Esophagus (tissue), 2 donors: Measurements from ENCODE around the gene C11orf21. TPM values are rescaled to one million over a fixed set of nuclear protein-coding genes. Genes with fewer than 3 reads are reported as not detected.
A peak's percentile ranks its signal among the peaks of the same experiment; 100 is the strongest.

Experiments
- H3K27ac ChIP-seq, 2 donors: one replicate each; pipeline ENCODE4 v1.5.1; 2013; ENCODE audit warnings: low read depth in 2 of 2, mild to moderate bottlenecking in 2 of 2, inconsistent platforms in 1 of 2, low read length in 1 of 2, moderate library complexity in 1 of 2
- H3K27me3 ChIP-seq, 2 donors: one replicate each; pipeline ENCODE4 v1.6.1; 2013; ENCODE audit warnings: low read length in 2 of 2, control low read depth in 1 of 2, mild to moderate bottlenecking in 1 of 2; ENCODE audit not compliant: insufficient read depth in 2 of 2, control insufficient read depth in 1 of 2
- H3K36me3 ChIP-seq, 2 donors: one replicate each; pipeline ENCODE4 v1.6.1; 2013; ENCODE audit warnings: low read length in 1 of 2; ENCODE audit not compliant: control insufficient read depth in 2 of 2, insufficient read depth in 2 of 2
- H3K4me1 ChIP-seq, 2 donors: one replicate each; pipeline ENCODE4 v1.6.1; 2013; ENCODE audit warnings: low read length in 1 of 2; ENCODE audit not compliant: control insufficient read depth in 2 of 2, insufficient read depth in 2 of 2
- H3K4me3 ChIP-seq, 2 donors: one replicate each; pipeline ENCODE4 v1.5.1; 2013; ENCODE audit warnings: low read length in 2 of 2, mild to moderate bottlenecking in 2 of 2, low read depth in 1 of 2, moderate library complexity in 1 of 2
- H3K9me3 ChIP-seq, 2 donors: one replicate each; pipeline ENCODE4 v1.6.1; 2013; ENCODE audit warnings: mild to moderate bottlenecking in 2 of 2, low read depth in 1 of 2, low read length in 1 of 2, moderate library complexity in 1 of 2; ENCODE audit not compliant: control insufficient read depth in 2 of 2, insufficient read depth in 1 of 2
- WGBS, 2 donors: extraction: QIAGEN DNeasy Blood & Tissue Kit; methylation state at CpG; one replicate each; pipeline ENCODE4 v1.1.7; 2013; 5-methylcytosine and 5-hydroxymethylcytosine counted together
- polyA plus RNA-seq, 2 donors: library from polyadenylated mRNA; stranded (reverse); fragments of 200-250 nt; gene quantifications; one replicate each; pipeline ENCODE4 v1.2.3, GENCODE V29; 2013
- donor health status: healthy with polysubstance abuse.
- donor health status: Bipolar disorder and iron deficiency.

Gene C11orf21
- polyA plus RNA-seq, 2 donors = 0.42 to 0.45 TPM

DNA sequence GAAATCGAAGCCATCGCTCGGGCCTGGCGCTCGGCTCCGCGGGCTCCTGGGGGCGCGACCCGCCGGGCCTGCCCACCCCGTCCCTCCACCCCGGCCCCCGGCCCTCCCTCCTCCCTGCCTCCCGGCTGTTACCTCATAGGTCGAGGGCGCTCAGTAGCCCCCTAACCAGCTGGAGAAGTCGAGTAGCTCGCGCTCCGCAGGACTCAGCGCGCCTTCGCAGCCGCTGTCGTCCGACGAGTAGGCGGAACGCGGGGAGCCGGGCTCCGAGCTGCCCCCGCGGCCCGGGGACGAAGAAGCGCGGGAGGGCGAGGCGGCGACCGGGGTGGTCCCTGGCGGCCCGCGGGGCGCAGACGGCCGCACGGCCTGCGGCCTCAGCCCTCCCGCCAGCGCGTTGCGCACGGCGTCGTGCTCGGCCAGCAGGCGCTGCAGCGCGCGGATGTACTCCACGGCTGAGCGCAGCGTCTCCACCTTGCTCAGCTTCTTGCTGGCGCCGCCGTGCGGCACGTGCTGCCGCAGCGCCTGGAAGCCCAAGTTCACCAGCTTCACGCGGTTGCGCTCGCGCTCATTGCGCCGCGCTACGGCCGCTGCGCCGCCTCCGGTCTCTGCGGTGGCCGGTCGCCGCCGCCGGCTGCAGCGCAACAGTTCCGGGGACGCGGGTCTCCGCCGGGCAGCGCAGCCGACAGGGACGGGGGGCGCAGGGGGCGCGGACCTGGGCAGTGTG, 32.0 kb downstream of the C11orf21 start:
- Histone ChIP-seq H3K9me3 (no peaks in the 10 kb centered on the region), H3K4me3 (peak overlapping the region; percentile 51 to 55), H3K4me1 (peaks cover 6 to 14% of the 10 kb centered on the region in 2 donors), H3K36me3 (no peaks in the 10 kb centered on the region), H3K27me3 (peaks cover 0 to 15% of the 10 kb centered on the region in 2 donors), H3K27ac (peak overlapping the region; percentile 5 to 41)
- WGBS, 2 donors = 1 to 2% methylated on average over 93 to 104 of the region's 104 CpGs

DNA sequence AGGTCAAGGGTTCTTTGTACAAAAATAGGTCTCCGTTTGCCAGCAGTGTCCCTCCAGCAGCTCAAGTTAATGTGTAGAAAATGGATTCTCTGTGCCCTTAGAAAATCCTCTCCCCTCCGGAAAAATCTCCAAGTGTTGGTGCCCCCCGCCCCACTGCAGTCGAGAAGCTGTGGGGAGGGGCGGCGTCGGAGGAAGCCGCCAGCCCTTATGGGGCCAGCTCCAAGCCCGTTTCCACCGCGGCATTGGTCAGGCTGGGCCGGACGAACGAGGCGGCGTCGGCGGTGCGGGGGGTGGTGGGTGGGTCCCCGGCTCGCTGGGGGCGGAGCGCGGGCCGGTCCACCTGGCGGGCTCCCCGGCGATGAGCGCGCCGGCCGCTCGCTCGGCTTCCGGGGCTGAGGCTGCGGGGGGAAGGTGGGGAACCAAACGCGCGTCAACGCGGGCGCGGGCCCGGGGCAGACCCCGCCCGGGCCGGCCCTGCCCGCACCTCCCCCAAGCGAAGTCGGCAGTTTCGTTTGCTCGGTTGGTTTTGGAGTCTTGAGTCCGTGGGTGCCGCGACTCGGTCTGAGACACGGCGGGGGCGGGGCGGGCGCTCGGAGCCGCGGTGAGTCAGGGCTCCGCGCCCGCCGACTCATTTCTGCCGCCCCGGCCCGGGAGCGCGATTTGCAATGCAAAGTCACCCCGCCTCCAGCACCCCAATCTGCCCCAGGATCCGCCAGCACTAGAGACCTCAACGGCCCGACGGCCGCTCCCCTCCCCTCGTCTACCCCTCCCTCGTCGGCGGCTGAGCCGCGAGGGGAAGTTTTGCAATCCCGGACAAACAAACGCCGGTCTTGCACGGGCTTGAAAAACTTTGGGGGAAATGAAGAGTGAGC, 32.8 kb downstream of the C11orf21 start:
- peaks cover 0 to 15% of the 10 kb centered on the region in 2 donors for H3K27me3 ChIP-seq

DNA sequence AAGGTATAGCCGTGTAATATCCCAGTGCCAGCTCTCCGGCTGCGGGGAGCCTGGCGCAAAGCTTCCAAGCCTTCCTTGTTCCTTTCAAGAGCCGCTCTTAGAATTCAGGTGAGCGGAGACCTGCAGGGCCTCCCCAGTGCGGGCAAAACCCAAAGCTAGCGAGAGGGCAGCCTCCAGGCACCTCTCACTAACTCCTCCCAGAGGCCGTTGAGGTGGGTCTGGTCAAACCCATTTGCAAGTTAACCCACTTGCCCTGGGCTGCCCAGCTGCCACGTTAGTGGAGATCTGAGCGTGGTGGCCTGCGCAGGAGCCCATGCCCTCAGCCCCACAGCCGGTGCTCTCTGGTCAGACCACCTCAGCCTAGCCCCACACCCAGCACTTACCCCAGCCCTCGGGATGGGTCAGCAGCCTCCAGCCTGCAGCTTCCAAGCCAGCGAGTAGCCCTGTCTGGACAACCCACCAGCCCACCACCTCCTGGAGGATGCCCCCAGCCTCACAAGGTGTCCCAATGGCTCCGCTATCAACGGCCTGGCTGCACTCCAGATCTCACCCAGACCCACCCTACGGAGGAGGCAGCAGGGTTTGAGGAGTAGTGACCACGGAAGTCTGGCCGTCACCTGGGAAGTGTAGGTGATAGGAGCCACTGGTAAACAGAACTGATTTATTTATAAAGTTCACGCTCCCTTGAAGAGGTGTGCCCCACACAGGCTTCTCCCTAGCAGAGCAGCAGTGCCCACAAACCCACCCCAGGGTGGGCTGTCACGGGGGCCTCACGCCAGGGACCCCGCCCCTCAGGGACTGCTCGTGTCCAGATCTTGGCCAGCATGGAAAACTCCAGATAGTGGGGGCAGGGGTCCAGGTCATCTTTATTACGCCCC, 33.6 kb downstream of the C11orf21 start:
- Histone ChIP-seq H3K36me3 (no peaks in the 10 kb centered on the region), H3K9me3 (no peaks in the 10 kb centered on the region), H3K4me1 (peaks cover 6 to 14% of the 10 kb centered on the region in 2 donors), H3K4me3 (no peak overlapping the region), H3K27ac (no peak overlapping the region), H3K27me3 (peaks cover 0 to 15% of the 10 kb centered on the region in 2 donors)
- 69 to 73% methylated on average over 26 of the region's 26 CpGs for WGBS, 2 donors

More for the DNA sequence above, 32.8 kb downstream of the C11orf21 start:
- H3K4me1 ChIP-seq = peaks cover 6 to 14% of the 10 kb centered on the region in 2 donors
- H3K36me3 ChIP-seq = no peaks in the 10 kb centered on the region
- H3K9me3 ChIP-seq = no peaks in the 10 kb centered on the region
- no peak overlapping the region for H3K27ac ChIP-seq
- WGBS, 2 donors = 1 to 2% methylated on average over 57 to 89 of the region's 89 CpGs
- H3K4me3 ChIP-seq = peak overlapping the region; percentile 51 to 55

DNA sequence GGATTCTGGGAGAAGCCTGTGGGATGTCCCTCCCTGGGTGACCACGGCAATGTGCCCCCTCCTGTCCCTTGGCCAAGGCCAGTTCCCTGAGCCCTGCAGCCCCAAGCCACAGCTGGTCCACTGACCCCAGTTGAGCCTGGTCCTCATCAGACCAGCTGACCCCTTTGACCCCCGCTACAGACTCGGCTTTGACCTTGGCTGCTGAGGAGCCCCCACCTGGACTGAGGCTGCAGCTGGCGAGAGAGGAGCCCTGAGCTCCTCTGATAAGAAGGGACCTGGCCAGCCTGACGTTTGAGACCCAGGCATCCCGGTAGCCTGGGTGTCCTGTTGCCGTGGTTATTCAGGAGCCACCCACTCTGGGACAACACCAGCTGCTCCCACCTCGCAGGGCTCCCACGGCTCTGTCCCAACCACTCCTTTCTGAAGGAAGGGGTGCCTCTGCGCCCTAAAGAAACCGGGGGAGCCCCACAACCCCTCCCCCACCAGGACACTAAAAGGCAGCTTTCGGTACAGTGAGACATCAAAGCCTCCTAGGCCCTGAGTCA, 34.3 kb downstream of the C11orf21 start:
- Histone ChIP-seq H3K4me1 (peaks cover 6 to 14% of the 10 kb centered on the region in 2 donors), H3K4me3 (no peak overlapping the region), H3K27me3 (peaks cover 0 to 15% of the 10 kb centered on the region in 2 donors), H3K36me3 (no peaks in the 10 kb centered on the region), H3K27ac (no peak overlapping the region), H3K9me3 (no peaks in the 10 kb centered on the region)
- WGBS, 2 donors = 79 to 84% methylated on average over 12 of the region's 12 CpGs

DNA sequence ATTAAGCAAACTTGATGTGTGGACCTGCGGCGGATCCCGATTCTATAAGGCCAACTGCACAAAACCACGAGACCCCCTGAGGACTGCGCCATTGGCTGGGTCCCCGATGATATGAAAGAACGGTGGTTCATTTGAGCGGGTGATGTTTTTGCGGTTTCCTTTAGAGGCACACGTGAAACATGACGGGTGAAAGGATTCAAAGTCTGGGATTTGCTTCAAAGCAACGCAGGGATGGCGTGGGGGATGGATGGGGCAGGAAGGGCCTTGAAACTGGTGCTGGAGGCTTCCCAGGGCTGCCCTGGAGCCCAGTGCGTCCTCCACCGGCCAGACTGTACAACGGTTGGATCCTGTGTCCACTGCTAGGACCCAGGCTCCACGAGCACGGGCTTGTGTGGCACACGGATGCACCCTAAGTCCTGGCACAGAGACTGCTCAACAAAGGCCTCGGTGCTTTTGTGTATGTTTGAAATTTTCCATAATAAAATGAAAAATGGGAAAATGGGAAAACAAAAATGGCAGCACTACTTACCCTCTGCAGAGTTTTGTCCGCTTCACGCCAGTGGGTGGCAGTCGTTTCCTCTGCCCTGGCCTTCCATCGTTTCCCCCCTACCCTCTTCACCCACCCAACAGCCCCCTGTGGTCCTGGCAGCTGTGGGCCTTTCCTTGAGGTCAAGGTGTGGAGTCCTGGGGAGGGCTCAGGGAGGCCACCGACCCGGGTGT, 35.0 kb downstream of the C11orf21 start:
- H3K4me1 ChIP-seq = peaks cover 6 to 14% of the 10 kb centered on the region in 2 donors
- H3K9me3 ChIP-seq = no peaks in the 10 kb centered on the region
- H3K36me3 ChIP-seq = no peaks in the 10 kb centered on the region
- H3K4me3 ChIP-seq = no peak overlapping the region
- 86 to 92% methylated on average over 26 of the region's 26 CpGs for WGBS, 2 donors
- H3K27ac ChIP-seq = no peak overlapping the region
- peaks cover 0 to 15% of the 10 kb centered on the region in 2 donors for H3K27me3 ChIP-seq

DNA sequence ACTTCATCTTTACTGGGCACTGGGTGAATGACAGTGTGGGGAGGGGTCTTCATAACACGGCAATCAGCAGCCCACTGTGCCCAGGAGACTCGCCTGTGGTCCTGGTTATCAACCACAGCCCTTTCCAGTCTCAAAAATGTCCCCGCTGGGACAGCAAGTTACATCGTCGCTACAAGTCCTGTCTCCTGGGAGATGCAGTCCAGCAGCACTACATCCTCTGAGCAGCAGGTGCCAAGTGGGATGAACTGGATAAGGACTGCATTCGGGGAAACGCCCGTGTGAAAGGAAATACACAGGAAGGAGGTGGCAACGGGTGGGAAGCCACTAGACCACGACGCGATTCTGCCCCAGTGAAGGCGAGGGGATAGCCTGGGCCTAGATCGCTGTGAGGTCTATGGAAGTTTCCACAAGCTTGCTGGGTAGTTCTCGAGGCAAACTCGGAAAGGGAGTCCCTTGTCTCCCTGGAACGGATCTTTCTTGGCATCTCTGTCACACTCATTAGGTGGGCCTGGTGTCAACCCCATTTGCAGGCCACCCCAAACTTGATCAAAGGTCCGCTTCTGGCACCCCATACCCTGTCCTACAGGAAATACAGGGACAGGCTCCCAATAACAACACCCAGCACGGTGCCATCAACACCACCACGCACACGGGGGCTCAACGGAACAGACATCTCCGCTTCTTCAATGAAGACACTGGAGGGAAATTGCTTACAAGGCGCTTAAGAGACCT, 35.7 kb downstream of the C11orf21 start:
- H3K27me3 ChIP-seq = peaks cover 0 to 9% of the 10 kb centered on the region in 2 donors
- no peak overlapping the region for H3K4me3 ChIP-seq
- H3K9me3 ChIP-seq = no peaks in the 10 kb centered on the region
- peaks cover 5 to 13% of the 10 kb centered on the region in 2 donors for H3K4me1 ChIP-seq
- no peak overlapping the region for H3K27ac ChIP-seq
- WGBS, 2 donors = 63 to 69% methylated on average over 24 of the region's 24 CpGs
- no peaks in the 10 kb centered on the region for H3K36me3 ChIP-seq

DNA sequence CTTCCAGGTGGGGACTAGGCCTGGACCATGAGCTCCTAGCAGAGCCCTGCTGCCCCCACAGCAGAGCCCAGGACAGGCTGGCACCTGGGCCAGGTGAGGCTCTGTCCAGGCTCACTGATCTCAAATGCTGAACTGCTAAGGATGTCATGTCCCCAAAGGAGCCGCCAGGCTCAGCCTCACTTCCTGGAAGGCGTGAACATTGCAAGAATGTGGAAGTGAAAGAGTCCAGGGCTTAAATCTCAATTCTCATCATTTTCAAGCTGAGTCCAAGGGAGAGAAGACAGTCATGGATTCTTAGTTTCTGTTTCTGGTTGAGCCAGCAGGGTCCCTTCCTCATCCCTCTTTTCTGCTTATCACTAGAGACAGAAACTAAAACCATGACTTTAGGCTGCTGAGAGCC, 36.3 kb downstream of the C11orf21 start:
- Histone ChIP-seq H3K4me3 (no peak overlapping the region), H3K27me3 (peaks cover 0 to 3% of the 10 kb centered on the region in 2 donors), H3K9me3 (no peaks in the 10 kb centered on the region), H3K36me3 (no peaks in the 10 kb centered on the region), H3K4me1 (peaks cover 3 to 12% of the 10 kb centered on the region in 2 donors), H3K27ac (no peak overlapping the region)
- 33 to 34% methylated on average over 2 of the region's 2 CpGs for WGBS, 2 donors

DNA sequence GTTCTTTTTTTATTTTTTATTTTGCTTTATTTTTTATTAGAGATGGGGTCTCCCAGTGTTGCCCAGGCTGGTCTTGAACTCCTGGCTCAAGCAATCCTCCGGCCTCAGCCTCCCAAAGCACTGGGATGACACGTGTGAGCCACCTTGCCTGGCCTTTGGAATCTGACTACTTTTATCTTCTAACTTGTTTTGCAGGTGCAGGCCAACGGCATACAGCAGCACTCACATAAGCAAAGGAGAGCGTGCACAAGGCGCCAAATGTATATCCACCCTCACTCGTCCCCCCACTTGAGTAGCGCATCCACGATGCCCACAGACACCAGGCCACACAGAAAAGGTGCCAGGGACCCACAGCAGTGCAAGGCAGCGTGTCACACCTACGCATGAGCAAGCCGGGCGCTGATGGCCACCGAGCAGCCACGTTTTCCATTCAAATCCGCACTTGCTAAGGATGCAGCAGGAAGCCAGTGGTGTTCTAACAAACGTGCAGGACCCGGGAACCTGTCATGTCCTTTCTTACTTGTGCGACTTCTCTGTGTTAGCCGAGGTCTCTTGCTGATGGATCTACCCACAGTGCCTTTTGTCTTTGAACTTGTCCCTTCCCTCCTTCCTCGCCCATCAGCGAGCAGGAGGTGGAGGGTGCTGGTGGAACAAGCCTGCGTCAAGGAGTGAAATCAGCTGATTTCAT, 37.2 kb downstream of the C11orf21 start:
- H3K27ac ChIP-seq = no peak overlapping the region
- H3K4me1 ChIP-seq = peaks cover 3 to 7% of the 10 kb centered on the region in 2 donors
- H3K27me3 ChIP-seq = peaks cover 0 to 4% of the 10 kb centered on the region in 2 donors
- no peaks in the 10 kb centered on the region for H3K36me3 ChIP-seq
- no peaks in the 10 kb centered on the region for H3K9me3 ChIP-seq
- 87 to 90% methylated on average over 22 of the region's 22 CpGs for WGBS, 2 donors
- H3K4me3 ChIP-seq = no peak overlapping the region
